Measurements from ENCODE around the gene AP5S1.

Gene AP5S1

DNA sequence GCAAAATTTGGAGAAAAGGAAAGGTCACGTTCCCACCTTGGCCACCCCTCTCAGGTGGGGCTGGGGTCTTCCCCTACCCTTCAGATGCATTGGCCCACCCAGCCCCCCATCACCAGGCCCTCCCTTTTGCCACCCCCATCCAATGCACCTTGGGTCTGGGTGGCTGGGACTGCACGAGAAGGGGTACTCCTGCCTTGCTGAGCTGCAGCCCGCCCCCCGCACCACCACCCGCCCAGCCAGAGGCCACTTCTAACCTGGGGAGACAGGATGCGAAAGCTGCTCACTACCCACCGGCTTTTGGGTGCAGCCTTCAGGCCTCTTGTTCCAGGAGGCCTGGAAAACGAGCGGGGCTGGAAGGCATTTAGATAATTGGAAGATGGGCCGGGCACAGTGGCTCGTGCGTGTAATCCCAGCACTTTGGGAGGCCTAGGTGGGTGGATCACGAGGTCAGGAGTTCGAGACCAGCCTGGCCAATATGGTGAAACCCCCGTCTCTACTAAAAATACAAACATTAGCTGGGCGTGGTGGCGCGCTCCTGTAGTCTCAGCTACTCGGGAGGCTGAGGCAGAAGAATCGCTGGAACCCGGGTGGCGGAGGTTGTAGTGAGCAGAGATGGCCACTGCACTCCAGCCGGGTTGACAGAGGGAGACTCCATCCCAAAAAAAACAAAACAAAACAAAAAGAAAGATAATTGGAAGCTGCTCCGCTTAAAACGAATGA lies 25.5 kb upstream of the AP5S1 start:
- DNase-seq, result no peak

DNA sequence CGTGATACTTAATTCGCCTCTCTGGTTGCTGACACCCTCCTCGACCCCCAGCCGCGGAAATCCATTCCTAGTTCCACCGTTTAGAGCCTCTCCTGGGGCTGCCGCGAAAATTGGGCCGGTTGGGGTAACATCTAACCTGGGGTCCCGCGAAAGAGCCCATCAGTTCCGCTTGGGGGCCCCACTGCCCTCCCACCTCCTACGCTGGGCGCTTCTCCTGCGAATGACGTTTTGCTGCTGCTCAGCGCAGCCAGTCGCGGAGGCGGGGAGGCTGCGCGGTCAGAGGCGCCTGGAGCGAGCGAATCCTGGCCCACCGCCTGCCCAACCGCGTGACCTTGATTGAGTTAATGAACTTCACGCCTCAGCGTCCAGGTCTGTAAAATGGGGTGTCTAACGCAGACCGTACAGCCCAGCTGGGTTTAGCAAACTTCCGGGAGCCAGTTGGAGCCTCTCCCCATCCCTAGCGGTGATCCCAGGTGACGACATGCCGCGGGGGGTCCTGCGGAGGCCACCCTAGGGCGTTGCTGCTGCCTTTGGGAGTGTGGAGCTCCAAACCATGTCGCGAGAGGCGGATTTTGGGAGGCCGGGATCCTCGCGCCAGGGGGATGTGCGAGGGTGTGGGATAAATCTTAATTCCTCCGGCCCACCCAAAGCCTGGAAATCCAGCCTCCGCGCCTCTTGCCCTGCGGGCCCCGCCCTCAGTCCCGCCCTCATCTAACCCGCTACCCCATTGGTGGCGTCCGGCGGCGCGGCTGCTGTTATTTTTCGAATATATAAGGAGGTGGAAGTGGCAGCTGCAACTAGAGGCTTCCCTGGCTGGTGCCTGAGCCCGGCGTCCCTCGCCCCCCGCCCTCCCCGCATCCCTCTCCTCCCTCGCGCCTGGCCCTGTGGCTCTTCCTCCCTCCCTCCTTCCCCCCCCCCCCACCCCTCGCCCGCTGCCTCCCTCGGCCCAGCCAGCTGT lies 24.6 kb upstream of the AP5S1 start, which contains the start of gene CDC25B:
CDC25B (plus strand) TSS at position 800 of the 958 bp plus-strand sequence. CDS start 222 bp downstream, outside the sequence.
- DNase-seq, result peak; percentile 83

GRCh38 chr20:3796477-3797225 lies 23.7 kb upstream of the AP5S1 start:
- DNase-seq, result no peak

DNA sequence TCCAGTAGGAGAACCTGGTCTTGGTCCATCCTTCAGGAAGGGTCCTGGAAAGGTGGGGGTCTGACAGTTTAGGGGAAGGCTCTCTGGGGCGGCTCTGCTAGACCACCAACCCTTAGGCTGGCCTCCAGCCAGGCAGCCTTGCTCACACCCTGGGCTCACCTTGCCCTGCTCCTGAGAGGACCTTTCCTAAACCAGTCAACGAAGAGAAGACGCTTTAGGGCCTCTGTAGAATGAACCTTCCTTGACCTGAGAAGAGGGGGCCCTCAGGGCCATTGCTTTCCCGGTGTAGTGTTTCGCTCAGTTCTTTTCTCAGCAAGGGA lies 23.2 kb upstream of the AP5S1 start:
- no peak for DNase-seq

- DNase-seq, result no peak
Observed at GRCh38 chr20:3797592-3798372, 22.6 kb upstream of the AP5S1 start.

- no peak for DNase-seq
Observed at GRCh38 chr20:3798373-3798768, 22.0 kb upstream of the AP5S1 start.

DNA sequence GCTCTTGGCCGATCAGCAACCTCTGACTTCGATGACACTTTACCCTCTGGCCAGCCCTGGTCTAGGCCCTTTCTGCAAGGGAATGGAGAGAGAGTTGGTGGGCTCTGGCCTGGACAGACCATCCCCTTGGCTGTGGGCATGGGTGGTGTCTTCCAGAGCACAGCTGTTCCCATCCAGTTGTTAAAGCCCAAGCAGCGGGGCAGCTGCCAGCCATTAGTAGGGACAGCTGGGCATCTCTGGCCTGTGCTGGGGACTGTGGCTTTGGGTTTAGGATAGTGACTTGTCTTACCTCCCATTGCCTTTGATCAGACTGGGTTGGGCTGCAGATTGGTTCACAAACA lies 21.5 kb upstream of the AP5S1 start:
- no peak for DNase-seq

GRCh38 chr20:3800256-3800877 lies 20.0 kb upstream of the AP5S1 start:
- DNase-seq, result no peak

DNA sequence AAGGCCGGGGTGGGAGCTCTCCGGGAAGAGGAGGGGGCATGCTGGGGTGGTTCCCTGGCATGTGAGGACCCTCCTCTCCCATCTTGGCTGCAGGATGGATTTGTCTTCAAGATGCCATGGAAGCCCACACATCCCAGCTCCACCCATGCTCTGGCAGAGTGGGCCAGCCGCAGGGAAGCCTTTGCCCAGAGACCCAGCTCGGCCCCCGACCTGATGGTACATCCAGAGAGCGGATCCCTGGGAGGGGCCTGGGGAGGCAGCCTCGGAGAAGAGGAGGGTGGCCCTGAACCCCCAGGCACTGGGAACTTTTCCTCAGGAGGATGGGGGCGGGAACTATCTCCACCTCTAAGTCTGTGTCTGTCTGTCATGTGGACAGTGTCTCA lies 19.5 kb upstream of the AP5S1 start:
- DNase-seq, result no peak

- no peak for DNase-seq
Observed at GRCh38 chr20:3801299-3801698, 19.0 kb upstream of the AP5S1 start.

DNA sequence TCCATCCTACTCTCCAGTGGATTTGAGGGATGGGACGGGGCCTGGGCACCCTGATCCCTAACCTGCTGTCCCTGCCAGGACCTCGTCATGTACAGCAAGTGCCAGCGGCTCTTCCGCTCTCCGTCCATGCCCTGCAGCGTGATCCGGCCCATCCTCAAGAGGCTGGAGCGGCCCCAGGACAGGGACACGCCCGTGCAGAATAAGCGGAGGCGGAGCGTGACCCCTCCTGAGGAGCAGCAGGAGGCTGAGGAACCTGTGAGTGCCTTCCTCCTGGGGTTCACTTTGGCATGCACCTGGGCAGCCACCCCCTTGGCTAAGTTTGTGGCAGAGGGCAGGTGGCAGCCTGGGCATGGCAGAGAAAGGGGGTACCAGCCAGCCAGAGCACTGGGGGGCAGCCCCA lies 18.5 kb upstream of the AP5S1 start:
- DNase-seq, result no peak

DNA sequence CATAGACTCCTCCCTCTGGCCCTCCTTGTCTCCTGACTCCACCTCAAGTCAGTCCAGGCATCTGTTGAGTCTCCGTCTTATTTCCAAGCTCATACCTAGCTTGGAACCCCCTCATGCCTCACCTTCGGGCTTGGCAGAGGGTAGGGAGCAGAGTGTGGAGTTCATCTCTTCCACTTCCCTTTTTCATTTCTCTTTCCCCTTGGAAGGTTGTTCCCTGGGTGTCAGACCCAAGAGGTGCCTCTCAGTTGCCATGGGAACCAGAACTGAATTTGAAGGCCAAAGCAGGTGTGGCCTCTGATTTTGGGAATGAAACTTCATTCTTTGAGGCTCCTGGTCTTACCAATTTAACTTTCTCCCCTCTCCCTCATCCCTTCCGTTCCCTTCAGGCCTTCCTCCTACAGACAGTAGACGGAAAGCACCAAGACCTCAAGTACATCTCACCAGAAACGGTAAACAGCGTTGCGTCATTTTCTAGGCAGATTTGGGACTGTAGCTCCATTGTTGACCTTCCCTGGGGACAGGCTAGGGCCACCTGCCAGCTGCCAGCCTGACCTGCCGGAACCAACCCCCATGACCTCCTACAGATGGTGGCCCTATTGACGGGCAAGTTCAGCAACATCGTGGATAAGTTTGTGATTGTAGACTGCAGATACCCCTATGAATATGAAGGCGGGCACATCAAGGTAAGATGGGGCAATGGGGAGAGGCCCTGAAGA lies 17.7 kb upstream of the AP5S1 start:
- DNase-seq, result no peak

GRCh38 chr20:3803289-3803688 lies 17.1 kb upstream of the AP5S1 start:
- no peak for DNase-seq

DNA sequence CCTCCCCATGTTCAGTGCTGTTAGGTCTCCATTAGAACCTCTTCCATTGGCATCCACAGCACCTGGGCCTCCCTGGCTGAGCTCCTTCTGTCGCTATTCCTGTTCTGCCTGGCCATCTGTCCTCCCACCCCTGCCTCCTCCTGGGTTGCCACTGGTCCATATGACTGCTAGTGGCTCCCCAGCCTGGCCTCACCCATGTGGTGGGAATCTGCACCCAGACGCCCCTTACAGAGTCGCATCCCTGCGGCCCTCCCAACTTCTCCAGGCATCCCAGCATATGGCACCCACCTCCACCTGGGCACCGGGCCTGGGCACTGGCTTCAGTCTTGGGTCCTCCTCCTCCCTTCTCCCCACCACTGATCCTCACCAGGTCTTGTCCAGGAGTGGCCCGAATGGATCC lies 16.5 kb upstream of the AP5S1 start:
- DNase-seq, result no peak

DNA sequence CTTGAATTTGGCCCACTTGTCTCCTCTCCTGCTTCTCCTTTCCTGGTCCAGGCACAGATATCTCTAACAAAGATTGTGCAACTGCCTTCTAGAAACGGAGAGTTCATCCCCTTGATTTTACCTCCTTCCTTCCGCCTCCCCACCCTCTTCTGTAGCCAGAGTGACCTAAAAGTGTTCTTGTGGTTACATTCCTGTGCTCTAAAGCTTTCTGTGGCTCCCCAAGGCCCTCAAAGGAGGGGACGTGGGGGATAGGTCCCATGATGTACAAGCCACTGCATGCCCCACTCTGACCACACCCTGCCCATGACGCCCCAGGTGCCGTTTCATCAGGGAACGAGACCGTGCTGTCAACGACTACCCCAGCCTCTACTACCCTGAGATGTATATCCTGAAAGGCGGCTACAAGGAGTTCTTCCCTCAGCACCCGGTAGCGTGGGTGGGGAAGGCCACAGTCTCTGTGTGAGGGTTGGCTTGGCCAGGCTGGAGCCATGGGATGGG lies 16.0 kb upstream of the AP5S1 start:
- no peak for DNase-seq

DNA sequence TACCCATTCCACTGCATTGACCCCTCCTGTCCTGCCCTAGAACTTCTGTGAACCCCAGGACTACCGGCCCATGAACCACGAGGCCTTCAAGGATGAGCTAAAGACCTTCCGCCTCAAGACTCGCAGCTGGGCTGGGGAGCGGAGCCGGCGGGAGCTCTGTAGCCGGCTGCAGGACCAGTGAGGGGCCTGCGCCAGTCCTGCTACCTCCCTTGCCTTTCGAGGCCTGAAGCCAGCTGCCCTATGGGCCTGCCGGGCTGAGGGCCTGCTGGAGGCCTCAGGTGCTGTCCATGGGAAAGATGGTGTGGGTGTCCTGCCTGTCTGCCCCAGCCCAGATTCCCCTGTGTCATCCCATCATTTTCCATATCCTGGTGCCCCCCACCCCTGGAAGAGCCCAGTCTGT lies 15.6 kb upstream of the AP5S1 start:
- no peak for DNase-seq

DNA sequence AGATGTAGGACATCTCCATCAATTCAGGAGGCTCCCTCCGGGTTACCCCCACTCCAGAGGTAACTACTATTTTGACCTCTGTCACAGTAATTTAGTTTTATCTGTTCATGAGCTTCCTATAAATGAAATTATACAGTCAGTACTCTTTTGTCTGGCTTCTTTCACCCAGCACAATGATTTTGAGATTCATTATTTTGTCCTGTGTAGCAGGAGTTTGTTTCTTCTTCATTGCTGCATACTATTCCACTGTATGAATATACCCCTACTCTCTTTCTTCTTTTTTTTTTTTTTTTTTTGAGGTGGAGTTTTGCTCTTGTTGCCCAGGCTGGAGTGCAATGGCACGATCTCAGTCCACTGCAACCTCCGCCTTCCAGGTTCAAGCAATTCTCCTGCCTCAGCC lies 11.8 kb upstream of the AP5S1 start:
- DNase-seq, result no peak

- peak; percentile 91 for DNase-seq
Observed at GRCh38 chr20:3811467-3812258, 8.7 kb upstream of the AP5S1 start.

- no peak for DNase-seq
Observed at GRCh38 chr20:3812259-3812681, 8.1 kb upstream of the AP5S1 start.

All from activated CD4-positive, alpha-beta T cell treated with anti-CD3 and anti-CD28 coated beads for 1 hour (primary cell).